WERI-Rb-1 (cell line): Measurements from ENCODE around the gene INSM2.
A peak's percentile ranks its signal among the peaks of the same experiment; 100 is the strongest.

ENCODE experiments used
- DNase-seq: peaks from one replicate; pipeline ENCODE4 v3.0.0-alpha.2; 2020
- H3K27ac ChIP-seq: fragments of 250-450 bp; sonication (Bioruptor Pico); 2 replicates; pipeline ENCODE4 v1.5.1; 2020; ENCODE audit warnings: mild to moderate bottlenecking, moderate library complexity
- H3K27me3 ChIP-seq: fragments of 250-450 bp; sonication (Bioruptor Pico); 2 replicates; pipeline ENCODE4 v1.5.1; 2021; ENCODE audit warnings: mild to moderate bottlenecking, low read depth, moderate library complexity; ENCODE audit not compliant: insufficient read depth, severe bottlenecking
- H3K36me3 ChIP-seq: fragments of 250-450 bp; sonication (Bioruptor Pico); 2 replicates; pipeline ENCODE4 v1.5.1; 2020; ENCODE audit warnings: mild to moderate bottlenecking, moderate library complexity
- H3K4me3 ChIP-seq: 2 replicates; pipeline ENCODE4 v1.5.1; 2011; ENCODE audit warnings: low read depth, mild to moderate bottlenecking, control low read depth, low read length
- H3K9me3 ChIP-seq: fragments of 250-450 bp; sonication (Bioruptor Pico); 2 replicates; pipeline ENCODE4 v1.5.1; 2021; ENCODE audit warnings: mild to moderate bottlenecking, moderate library complexity; ENCODE audit not compliant: severe bottlenecking
- TF ChIP-seq, protein P1 (sequence below): IDR thresholded peaks from 2 replicates; pipeline ENCODE4 v1.5.1; 2011; ENCODE audit warnings: low read depth, mild to moderate bottlenecking, control low read depth, inconsistent platforms, low read length

Gene INSM2

DNA sequence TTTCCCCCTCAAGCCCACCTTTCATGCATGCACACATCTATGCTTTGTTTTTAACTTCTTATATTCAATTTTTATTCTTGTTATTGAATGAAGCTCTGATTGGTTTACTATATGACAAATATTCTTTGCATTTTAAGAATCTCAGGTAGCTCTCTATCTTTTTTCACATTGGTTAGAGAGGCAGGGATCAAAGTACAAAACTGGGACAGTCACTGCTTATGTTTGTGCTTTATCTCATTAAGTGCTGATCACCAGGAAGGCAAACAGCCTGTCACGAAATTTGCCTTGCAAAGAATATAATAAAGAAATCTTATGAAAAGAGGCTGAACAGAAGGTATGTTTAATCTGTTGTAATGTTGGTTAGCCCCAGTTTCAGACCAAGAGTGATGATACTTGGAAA, 29.7 kb upstream of the INSM2 start:
- peak overlapping the region; percentile 45 for H3K27ac ChIP-seq
- H3K9me3 ChIP-seq: peaks cover 3% of the 10 kb centered on the region
- H3K27me3 ChIP-seq: no peaks in the 10 kb centered on the region
- peaks cover 7% of the 10 kb centered on the region; the same call in 1 of the 2 replicates for H3K36me3 ChIP-seq
- TF ChIP-seq, protein P1, sequence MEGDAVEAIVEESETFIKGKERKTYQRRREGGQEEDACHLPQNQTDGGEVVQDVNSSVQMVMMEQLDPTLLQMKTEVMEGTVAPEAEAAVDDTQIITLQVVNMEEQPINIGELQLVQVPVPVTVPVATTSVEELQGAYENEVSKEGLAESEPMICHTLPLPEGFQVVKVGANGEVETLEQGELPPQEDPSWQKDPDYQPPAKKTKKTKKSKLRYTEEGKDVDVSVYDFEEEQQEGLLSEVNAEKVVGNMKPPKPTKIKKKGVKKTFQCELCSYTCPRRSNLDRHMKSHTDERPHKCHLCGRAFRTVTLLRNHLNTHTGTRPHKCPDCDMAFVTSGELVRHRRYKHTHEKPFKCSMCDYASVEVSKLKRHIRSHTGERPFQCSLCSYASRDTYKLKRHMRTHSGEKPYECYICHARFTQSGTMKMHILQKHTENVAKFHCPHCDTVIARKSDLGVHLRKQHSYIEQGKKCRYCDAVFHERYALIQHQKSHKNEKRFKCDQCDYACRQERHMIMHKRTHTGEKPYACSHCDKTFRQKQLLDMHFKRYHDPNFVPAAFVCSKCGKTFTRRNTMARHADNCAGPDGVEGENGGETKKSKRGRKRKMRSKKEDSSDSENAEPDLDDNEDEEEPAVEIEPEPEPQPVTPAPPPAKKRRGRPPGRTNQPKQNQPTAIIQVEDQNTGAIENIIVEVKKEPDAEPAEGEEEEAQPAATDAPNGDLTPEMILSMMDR: no peak
- no peak overlapping the region; the same call in 1 of the 2 replicates for H3K4me3 ChIP-seq
- DNase-seq: no peak

DNA sequence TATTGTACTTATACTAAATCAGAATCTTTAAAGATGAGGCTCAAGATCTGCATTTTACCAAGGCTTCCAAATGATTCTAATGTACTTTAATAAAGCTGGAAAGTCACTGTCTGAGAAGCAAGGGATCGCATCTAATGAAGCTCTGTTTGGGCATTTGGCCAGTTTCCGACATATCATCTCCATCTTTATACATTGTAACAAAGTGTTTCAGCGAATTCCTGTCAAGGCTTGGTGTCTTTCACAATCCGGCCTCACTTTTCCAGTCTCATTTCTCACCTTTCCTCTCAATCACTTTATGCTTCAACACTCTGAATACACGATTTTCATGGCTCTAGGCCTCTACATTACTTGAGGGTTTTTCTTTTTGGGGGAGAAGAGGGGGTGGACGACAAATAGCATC, 27.5 kb upstream of the INSM2 start:
- TF ChIP-seq, protein P1: no peak
- no peak for DNase-seq
- Histone ChIP-seq H3K9me3 (no peaks in the 10 kb centered on the region), H3K27ac (no peak overlapping the region), H3K27me3 (no peaks in the 10 kb centered on the region), H3K4me3 (no peak overlapping the region), H3K36me3 (peaks cover 6% of the 10 kb centered on the region)

DNA sequence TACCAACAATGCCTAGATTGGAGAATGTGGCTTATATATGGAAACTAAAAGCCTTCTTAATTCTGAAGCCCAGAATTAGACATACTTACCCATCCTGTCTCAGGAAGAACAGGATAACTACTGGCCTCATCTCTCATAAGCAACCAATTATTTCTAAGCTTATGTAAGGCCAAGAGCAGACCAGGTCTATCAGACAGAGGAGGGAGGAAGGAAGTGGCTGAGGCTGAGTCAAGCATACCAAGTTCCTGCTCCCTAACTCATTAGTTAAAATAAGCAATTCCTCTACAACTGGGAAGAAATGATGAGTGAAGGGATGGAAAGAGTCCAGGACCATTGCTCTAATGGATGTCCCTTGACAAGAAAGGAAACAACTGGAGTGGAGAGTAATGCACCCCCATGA, 27.0 kb upstream of the INSM2 start:
- no peak overlapping the region for H3K27ac ChIP-seq
- H3K9me3 ChIP-seq: no peaks in the 10 kb centered on the region
- TF ChIP-seq, protein P1: no peak
- DNase-seq: no peak
- H3K36me3 ChIP-seq: peaks cover 10% of the 10 kb centered on the region
- H3K4me3 ChIP-seq: no peak overlapping the region
- no peaks in the 10 kb centered on the region for H3K27me3 ChIP-seq

DNA sequence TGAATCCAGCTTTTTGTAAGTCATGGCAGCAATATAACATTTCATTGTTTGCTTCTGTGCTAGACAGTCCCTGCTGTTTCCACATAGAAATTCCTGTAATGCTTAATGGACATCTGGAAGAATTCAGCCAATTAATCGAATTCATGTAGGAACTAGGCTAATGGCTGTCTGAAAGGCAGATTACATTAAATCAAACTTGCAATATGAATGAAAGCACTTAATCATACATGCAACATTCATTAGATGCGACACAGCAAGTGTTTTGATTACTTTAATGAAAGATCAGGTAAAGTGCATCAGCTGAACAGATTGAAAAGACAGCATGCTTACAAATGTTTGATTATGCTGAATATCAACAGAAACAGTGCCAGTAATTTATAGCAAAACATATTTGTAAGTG, 24.1 kb upstream of the INSM2 start:
- H3K27me3 ChIP-seq: no peaks in the 10 kb centered on the region
- no peak overlapping the region for H3K4me3 ChIP-seq
- DNase-seq: no peak
- TF ChIP-seq, protein P1: no peak
- H3K9me3 ChIP-seq: no peaks in the 10 kb centered on the region
- H3K27ac ChIP-seq: no peak overlapping the region
- H3K36me3 ChIP-seq: peaks cover 21% of the 10 kb centered on the region

DNA sequence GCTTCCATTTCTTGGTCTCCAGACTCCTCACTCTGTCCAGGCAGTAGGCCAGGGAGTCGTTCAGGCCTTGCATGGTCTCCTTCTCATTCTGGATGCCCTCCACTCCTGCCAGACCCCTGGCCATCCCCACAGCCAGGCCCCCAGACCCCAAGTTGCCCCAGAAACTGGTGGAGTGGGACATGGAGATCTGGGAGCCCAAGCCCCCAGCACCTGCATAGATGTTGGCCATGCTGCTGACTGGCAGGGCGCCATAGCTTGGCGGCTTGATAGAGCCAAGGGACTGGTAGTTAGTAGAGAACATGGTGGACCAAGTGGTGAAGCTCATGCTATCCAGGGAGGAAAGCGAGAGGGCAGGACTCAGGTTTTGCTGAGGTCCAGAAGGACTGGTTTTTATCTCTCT, 21.2 kb upstream of the INSM2 start:
- Histone ChIP-seq H3K27me3 (no peaks in the 10 kb centered on the region), H3K9me3 (no peaks in the 10 kb centered on the region), H3K27ac (no peak overlapping the region), H3K4me3 (no peak overlapping the region), H3K36me3 (peaks cover 24% of the 10 kb centered on the region)
- no peak for DNase-seq
- TF ChIP-seq, protein P1: no peak

DNA sequence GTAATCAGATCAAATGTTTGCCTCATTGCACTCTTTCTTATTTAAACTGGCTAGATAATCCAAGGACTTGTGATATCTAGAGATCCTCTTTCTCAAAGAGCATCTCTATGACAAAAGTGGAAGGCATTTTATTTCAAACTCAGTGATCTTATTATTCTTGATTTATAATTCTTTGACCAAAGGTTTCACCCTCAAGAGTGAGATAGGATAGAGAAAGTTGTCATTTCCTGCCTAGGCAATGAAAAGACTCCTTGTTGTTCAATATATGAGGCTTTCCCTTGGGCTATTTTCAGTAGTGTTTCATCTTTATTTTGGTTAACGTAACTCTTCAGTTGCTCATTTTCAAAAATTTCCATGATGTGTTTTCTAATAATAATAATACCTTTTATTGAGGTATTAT, 18.0 kb upstream of the INSM2 start:
- no peak overlapping the region for H3K4me3 ChIP-seq
- DNase-seq: no peak
- H3K9me3 ChIP-seq: no peaks in the 10 kb centered on the region
- peaks cover 21% of the 10 kb centered on the region for H3K36me3 ChIP-seq
- H3K27ac ChIP-seq: no peak overlapping the region
- H3K27me3 ChIP-seq: no peaks in the 10 kb centered on the region
- TF ChIP-seq, protein P1: no peak
